ENCODE results near the gene JARID2. TPM values are rescaled to one million over a fixed set of nuclear protein-coding genes. Genes with fewer than 3 reads are reported as not detected.

JARID2 gene
- total and polyA plus RNA-seq, 2 of the 4 experiments (the other 2 are of a cell fraction), result 9.6 to 12.9 TPM

DNA sequence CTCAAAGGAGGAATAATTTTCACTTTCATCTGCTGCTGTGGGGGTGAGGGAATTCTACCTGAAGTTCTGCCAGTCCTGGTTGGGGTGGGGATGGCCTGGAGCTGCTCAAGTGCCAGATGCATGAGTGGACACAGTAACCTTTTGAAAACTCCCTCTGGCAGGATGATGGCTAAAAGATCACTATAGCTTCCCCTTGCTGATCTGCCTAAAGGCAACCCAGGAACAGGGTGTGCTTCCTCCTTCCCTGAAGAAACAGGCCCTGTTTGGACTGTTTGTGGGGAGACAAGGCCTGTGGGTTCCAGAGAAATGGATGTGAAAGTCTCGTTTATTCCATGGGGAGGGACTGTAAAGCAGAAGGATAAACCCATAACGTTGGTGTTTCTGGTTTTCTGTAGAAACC, 240.1 kb downstream of the JARID2 start:
- peaks cover 27% of the 10 kb centered on the region for H3K36me3 ChIP-seq (ENCODE audit: control insufficient read depth, insufficient read depth, low read length)
- H3K9me1 ChIP-seq (ENCODE audit: insufficient read depth, low read length), result peaks cover 14% of the 10 kb centered on the region; the same call in 1 of the 2 replicates
- ATAC-seq (ENCODE audit: low read depth) (no peak), DNase-seq (no peak)
- in situ Hi-C loops (cut with MboI; ENCODE audit: low sequenced_read_pairs), result loop anchor here (5.0 kb wide), 1 partner anchor 1279 kb away; no protein-coding TSS in a partner anchor
- no TSS peak for BruUV-seq (replicated peaks)
- no peaks in the 10 kb centered on the region for H3K27me3 ChIP-seq (ENCODE audit: control insufficient read depth, insufficient read depth, low read length)
- H3K4me2 ChIP-seq (ENCODE audit: low read depth, low read length), result no peak overlapping the region
- H2BK20ac ChIP-seq (ENCODE audit: low read depth, low read length), result no peak overlapping the region
- H3K4me3 ChIP-seq (ENCODE audit: insufficient read depth, low read depth, low read length), result no peak overlapping the region
- H2BK15ac ChIP-seq (ENCODE audit: low read depth, low read length), result no peak overlapping the region
- no peak overlapping the region for H2BK120ac ChIP-seq (ENCODE audit: low read depth, low read length)
- intact Hi-C loops (cut with micrococcal nuclease), result no loop called here
- H3K27ac ChIP-seq (ENCODE audit: insufficient read depth, low read length), result no peak overlapping the region
- no peak overlapping the region for H4K5ac ChIP-seq (ENCODE audit: low read depth, low read length)
- TF ChIP-seq, protein P1, sequence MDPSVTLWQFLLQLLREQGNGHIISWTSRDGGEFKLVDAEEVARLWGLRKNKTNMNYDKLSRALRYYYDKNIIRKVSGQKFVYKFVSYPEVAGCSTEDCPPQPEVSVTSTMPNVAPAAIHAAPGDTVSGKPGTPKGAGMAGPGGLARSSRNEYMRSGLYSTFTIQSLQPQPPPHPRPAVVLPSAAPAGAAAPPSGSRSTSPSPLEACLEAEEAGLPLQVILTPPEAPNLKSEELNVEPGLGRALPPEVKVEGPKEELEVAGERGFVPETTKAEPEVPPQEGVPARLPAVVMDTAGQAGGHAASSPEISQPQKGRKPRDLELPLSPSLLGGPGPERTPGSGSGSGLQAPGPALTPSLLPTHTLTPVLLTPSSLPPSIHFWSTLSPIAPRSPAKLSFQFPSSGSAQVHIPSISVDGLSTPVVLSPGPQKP (IDR thresholded peaks at IDR 0.05; ENCODE audit: borderline replicate concordance, low read depth, low read length), result no peak
- TF ChIP-seq, protein P2, sequence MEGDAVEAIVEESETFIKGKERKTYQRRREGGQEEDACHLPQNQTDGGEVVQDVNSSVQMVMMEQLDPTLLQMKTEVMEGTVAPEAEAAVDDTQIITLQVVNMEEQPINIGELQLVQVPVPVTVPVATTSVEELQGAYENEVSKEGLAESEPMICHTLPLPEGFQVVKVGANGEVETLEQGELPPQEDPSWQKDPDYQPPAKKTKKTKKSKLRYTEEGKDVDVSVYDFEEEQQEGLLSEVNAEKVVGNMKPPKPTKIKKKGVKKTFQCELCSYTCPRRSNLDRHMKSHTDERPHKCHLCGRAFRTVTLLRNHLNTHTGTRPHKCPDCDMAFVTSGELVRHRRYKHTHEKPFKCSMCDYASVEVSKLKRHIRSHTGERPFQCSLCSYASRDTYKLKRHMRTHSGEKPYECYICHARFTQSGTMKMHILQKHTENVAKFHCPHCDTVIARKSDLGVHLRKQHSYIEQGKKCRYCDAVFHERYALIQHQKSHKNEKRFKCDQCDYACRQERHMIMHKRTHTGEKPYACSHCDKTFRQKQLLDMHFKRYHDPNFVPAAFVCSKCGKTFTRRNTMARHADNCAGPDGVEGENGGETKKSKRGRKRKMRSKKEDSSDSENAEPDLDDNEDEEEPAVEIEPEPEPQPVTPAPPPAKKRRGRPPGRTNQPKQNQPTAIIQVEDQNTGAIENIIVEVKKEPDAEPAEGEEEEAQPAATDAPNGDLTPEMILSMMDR (conservative IDR thresholded peaks at IDR 0.05; ENCODE audit: low read depth, low read length), result no peak
- TF ChIP-seq MAFK (IDR thresholded peaks at IDR 0.05; ENCODE audit: low read depth, low read length) (no peak), MAZ (IDR thresholded peaks at IDR 0.05; ENCODE audit: borderline replicate concordance, low read depth, low read length) (no peak), RFX5 (IDR thresholded peaks at IDR 0.05; ENCODE audit: low read depth, low read length) (no peak), POLR2A (IDR thresholded peaks at IDR 0.05; ENCODE audit: low read depth, low read length) (no peak), RAD21 (IDR thresholded peaks at IDR 0.05; ENCODE audit: low read length) (no peak), MXI1 (IDR thresholded peaks at IDR 0.05; ENCODE audit: borderline replicate concordance, low read depth, low read length) (no peak)
- H4K91ac ChIP-seq (ENCODE audit: insufficient read depth, low read depth, low read length), result no peak overlapping the region
- no peak overlapping the region for H2BK5ac ChIP-seq (ENCODE audit: low read depth, low read length, poor library complexity, severe bottlenecking)
- no peak overlapping the region for H3K9ac ChIP-seq (ENCODE audit: low read depth, low read length)
- WGBS, 2 experiments (ENCODE audit: extremely low coverage in 2 of 2, insufficient read length in 1 of 2), result 90% methylated on average over 2 of the region's 2 CpGs; no CpG with 5 or more reads in 1 of the 2 experiments
- H3K18ac ChIP-seq (ENCODE audit: low read depth, low read length), result no peak overlapping the region
- ChIA-PET POLR2A (ENCODE audit: unreplicated experiment) (no interaction called here), CTCF (interaction anchor here (0.6 kb wide), 1 partner anchor 985 kb away, joined by 3 read pairs; no protein-coding TSS in a partner anchor)
- H3K14ac ChIP-seq (replicated peaks; ENCODE audit: low read depth, low read length), result no peak overlapping the region
- H3K56ac ChIP-seq (ENCODE audit: extremely low read depth, insufficient read depth, low read length), result no peak overlapping the region
- dilution Hi-C loops (cut with HindIII; ENCODE audit: low sequenced_read_pairs, unreplicated experiment), result no loop called here
- no peak overlapping the region for H2AK5ac ChIP-seq (ENCODE audit: low read depth, low read length)
- no peak overlapping the region for H4K8ac ChIP-seq (ENCODE audit: low read depth in 2 of 2, low read length in 2 of 2)
- H3K4ac ChIP-seq (ENCODE audit: low read depth, low read length), result peak overlapping the region; percentile 55; the same call in 1 of the 2 replicates
- H3K4me1 ChIP-seq (ENCODE audit: control insufficient read depth, insufficient read depth, low read length), result peaks cover 5% of the 10 kb centered on the region; the same call in 1 of the 2 replicates
- no peak overlapping the region for H3K23ac ChIP-seq (ENCODE audit: low read depth, low read length)
- H4K20me1 ChIP-seq (ENCODE audit: insufficient read depth, low read length), result peaks cover 14% of the 10 kb centered on the region; the same call in 1 of the 2 replicates
- no peak overlapping the region for H2AFZ ChIP-seq (replicated peaks; ENCODE audit: low read length, poor library complexity)
- no peak overlapping the region for H2AK9ac ChIP-seq (replicated peaks; ENCODE audit: low read depth, low read length, poor library complexity)
- no peaks in the 10 kb centered on the region for H3K9me3 ChIP-seq (ENCODE audit: control insufficient read depth, insufficient read depth, low read length)
- peaks cover 23 to 54% of the 10 kb centered on the region in 2 experiments for H3K79me1 ChIP-seq (ENCODE audit: low read depth in 1 of 2, low read length in 2 of 2)
